Hematopoietic multipotent progenitor cell treated with erythropoietin and hydrocortisone succinate and interleukin-3 and kit ligand, for 6 days (in vitro differentiated cells): ENCODE measurements around the gene TRIM33.
"Not testable (repeated sequence)": the region's sequence is repeated elsewhere in the genome, so short reads cannot be mapped to it uniquely, and the experiment has no call there.

ENCODE experiments used
- DNase-seq: peaks from one replicate; pipeline ENCODE4 v3.0.0-alpha.2; 2015

TRIM33 gene

GRCh38 chr1:114510274-114511031 is 550 bp downstream of the TRIM33 start:
- DNase-seq = peak; percentile 82

DNA sequence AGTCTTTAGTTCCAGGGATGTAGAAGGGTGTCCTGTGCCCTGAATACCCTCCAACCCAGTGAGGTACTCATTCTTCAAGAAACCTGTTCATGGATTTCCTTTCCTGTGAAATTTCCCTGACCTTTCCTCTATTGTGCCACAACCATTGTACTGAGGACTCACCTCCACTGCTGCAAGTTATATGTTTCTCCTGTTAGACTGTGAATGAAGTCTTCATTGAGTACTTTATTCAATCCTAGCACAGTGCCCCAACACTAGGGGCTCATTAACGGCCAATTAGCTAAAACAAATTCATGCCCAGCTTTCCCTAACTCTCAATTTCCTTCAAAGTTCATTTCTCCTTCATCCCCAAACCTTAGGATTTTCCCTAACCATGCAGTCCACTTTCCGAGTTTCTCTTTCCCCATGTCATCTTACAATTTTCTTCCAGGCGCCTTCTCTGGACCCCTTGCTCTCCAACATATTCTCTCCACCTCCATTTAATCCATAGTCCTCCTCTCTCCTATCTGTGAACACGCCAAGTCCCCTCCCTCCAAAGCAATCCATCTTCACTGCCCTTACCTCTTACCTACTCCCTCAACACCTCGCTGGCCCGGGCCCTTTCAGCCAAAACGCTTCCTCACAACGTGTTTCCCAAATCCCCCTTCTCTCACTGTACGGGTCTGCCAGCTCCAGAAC is 1.3 kb downstream of the TRIM33 start:
- DNase-seq = no peak

GRCh38 chr1:114508386-114508898 is 2.6 kb downstream of the TRIM33 start:
- DNase-seq = no peak

DNA sequence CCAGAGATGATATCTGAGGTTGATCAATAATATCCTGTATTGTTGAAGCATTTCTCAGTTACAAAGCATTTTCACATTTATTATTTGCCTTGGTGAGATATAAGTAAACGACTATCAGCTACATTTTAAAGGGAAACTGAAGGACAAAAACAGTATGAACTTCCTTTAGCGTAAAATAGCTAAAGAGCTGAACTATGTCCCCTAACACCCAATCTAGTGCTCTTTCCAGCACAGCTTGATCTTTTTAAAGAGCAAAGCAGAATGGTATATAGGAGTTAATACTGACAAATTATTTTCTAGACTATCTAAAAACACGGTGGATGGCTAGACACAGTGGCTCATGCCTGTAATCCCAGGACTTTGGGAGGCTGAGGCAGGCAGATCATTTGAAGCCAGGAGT is 3.5 kb downstream of the TRIM33 start:
- no peak for DNase-seq

DNA sequence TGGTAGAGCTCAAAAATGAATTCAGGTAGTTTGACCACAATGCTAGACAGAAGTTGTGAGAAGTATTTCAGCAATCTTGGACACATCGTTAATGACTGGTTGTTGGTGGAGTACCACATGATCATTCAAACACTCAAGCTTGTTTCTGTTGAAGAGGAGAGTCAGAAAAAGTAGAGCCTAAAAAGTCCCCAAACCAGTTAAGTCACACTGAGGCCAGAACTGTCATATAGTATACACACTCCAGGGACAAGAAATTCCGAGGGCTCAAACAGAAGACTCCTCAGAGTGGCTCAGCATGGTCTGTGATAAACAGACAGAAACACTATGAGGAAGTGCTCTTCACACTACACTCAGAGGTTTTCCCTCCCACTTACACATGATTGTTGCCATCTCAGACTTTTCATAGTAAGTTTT is 5.8 kb downstream of the TRIM33 start:
- peak; percentile 61 for DNase-seq

- DNase-seq = no peak
Measured at GRCh38 chr1:114503916-114504422, 7.0 kb downstream of the TRIM33 start.

DNA sequence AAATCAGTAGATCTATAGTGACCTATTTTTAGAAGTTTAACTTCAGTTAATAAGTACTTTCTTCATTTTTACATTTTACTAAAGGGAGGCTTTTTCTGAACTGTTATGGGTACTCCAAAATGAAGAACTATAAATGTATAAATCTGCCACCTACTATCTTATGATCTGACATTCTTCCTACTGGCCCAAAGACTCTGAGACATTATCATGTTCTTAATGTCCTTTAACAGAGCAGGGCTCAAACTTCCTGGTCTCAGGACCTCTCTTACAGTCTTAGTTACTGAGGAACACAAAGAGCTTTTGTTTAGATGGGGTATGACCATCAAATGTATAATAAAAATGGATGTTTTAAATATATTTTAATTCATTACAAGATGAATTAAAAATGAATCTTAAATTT is 8.9 kb downstream of the TRIM33 start:
- DNase-seq = no peak

- no peak for DNase-seq
Measured at GRCh38 chr1:114499478-114499877, 11.5 kb downstream of the TRIM33 start.

DNA sequence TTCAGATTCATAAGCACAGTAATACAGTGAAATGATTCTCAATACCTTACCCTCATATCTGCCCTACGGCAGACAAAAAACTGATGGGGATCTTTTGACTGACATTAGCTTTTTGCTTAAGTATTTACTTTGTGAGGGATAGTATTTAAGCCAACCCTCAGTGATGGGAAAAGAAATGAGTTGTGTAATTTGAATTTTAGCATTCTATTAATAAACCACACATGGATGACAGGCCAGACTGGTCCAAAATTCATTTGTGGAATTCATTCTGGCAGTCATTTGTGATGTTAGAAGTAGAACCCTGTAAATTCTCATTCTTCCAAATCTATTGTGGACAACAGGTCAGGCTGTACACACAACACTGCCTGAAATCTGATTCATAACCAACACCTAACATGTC is 14.9 kb downstream of the TRIM33 start:
- no peak for DNase-seq

DNA sequence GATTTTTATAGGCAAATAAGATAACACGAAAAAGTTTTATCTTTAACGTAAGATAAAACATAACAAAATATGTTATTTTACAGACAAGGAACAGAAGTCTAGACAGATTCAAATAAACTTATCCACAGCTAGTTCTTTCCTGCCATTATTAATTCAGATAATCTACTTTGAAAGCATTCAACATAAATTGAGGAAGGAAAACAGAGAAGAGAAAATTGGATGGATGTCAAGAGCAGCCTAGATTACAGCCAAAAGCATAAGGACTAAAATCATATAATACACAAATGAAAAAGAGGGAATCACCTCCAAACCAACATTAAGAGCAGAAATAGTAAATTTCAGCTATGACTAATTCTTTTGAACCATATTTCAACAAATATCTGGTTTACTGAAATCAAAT is 15.5 kb downstream of the TRIM33 start:
- no peak for DNase-seq

DNA sequence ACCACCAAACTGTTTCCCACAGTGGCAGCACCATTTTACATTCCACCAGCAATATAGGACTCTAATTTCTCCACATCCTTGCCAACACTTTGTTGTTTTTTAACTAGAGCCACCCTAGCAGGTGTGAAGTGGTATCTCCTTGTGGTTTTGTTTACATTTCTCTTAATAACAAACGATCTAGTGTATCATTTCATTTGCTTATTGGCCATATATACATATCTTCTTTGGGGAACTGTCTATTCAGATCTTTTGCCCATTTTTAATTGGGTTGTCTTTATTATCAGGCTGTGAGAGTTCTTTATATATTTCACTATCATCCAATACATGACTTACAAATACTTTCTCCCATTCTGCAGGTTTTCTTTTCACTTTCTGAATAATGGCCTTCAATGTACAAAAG is 18.0 kb downstream of the TRIM33 start:
- DNase-seq = no peak

DNA sequence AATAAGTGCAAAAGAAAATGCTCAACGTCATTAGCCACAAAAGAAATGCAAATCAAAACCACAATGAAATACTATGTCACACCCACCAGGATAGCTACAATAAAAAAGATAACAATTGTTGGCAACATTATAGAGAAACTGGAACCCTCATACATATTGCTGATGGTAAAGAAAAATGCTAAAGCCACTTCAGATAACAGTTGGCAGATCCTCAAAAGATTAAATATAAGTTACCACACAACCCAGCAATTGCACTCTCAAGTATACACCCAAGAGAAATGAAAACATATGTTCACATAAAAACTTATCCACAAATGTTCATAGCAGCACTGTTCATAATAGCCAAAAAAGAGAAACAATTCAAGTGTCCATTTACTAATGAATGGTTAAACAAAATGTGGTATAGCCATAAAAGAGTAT is 20.7 kb downstream of the TRIM33 start:
- DNase-seq = peak; percentile 80

- no peak for DNase-seq
Measured at GRCh38 chr1:114488739-114489138, 22.3 kb downstream of the TRIM33 start.

DNA sequence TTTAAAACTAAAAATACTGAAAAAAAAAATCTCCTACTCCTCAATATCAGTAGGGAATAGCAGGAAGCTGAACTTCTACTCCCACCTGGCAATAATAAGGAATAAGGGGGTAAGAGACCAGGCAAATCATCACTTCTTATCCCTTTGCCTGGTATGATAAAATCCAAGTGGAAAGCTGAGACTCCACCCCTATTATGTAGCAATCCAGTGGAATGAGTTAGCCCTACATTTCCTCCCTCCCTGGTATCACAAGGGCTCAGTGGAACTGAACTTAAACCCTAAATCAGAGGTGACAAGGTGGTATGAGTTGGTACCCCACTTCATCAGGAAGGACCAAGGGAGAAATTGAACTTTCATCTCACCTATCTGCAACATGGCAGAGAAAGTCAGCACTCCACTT is 25.7 kb downstream of the TRIM33 start:
- no peak for DNase-seq

- DNase-seq = peak; percentile 48
Measured at GRCh38 chr1:114482585-114482984, 28.4 kb downstream of the TRIM33 start.

GRCh38 chr1:114479636-114480035 is 31.4 kb downstream of the TRIM33 start:
- not testable (repeated sequence) for DNase-seq

- no peak for DNase-seq
Measured at GRCh38 chr1:114479134-114479533, 31.9 kb downstream of the TRIM33 start.

DNA sequence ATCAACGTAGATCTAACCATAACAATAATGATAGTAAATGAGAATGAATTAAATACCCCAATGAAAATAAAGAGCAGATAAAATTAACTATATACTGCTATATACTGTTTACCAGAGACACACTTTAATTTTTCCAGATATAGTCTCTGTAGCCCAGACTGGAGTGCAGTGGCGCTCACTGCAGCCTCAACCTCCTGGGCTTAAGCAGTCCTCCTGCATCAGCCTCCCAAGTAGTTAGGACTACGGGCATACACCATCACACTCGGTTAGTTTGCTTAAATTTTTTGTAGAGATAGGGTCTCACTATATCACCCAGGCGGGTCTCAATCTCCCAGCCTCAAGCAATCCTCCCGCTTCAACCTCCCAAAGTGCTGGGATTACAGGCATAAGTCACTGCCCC is 37.2 kb downstream of the TRIM33 start:
- no peak for DNase-seq

DNA sequence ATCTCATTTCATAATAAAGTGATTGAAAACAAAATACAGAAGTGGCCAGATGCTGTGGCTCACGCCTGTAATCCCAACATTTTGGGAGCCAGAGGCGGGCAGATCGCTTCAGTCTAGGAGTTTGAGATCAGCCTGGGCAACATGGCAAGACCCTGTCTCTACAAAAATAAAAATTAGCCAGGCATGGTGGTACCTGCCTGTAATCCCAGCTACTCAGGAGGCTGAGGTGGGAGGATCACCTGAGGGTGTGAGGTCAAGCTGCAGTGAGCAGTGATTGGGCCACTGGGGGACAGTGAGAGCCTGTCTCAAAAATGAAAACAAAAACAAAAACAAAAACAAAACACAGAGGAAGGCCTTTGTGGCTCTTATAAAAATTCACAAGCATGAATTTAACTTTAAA is 38.6 kb downstream of the TRIM33 start:
- no peak for DNase-seq

DNA sequence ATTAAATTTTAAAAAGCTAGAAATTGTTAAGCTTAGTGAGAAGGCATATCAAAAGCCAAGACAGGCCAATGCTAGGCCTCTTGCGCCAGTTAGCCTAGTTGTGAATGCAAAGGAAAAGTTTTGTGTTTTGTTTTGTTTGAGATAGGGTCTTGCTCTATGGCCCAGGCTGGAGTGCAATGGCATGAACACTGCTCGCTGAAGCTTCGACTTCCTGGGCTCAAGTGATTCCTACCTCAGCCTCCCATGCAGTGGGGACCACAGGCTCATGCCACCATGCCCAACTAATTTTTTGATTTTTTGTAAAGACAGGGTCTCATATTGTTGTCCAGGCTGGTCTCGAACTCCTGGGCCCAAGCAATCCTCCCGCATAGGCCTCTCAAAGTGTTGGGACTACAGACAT is 40.3 kb downstream of the TRIM33 start:
- no peak for DNase-seq

DNA sequence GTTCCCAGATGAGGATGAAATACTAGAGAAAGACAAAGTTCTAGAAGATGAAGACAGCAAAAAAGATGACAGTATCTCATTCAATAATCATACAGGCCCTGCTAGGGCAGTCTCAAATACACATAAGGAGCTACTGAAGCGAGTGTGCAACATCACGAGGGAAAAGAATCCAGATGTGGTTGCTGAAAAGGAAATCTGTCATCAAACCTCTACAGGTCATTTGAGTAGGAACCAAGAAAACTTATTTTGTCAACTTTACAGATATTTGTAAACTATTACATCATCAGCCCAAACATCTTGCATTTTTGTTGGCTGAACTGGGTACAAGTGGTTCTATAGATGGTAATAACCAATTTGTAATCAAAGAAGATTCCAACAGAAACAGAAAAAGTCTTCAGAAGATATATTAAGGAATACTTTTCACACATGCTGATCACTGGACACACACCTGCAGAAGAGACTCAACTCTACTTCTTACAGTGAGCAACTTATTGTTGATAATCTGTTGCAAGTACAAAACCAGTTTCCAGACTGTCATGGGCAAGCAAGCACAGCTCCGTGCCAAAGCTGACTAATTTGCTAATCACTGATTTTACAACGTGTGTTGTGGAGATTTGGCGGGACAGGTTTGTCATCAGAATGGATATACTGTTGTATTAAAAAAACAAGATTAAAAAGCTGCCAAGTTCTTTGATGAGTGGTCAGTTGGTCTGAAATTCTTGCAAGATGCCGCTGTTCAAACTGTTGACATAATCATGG is 42.1 kb downstream of the TRIM33 start:
- no peak for DNase-seq

DNA sequence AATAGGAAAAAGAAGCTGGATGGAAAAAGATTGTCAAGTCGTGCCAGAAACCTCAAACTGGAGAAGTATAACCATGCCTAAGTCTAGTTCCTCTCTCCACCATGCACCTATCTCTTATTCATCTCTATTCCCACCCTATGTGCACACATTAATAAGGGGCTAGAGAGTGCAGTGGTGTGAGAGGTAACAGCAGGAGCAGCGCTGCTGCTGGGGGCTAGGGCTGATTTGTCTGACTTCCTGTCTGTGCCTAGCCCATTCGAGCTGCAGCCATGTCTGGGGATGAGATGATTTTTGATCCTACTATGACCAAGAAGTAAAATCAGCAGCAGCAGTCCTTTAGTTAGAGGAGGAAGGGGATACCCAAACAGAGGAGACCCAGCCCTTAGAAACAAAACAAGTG is 43.0 kb downstream of the TRIM33 start:
- no peak for DNase-seq

DNA sequence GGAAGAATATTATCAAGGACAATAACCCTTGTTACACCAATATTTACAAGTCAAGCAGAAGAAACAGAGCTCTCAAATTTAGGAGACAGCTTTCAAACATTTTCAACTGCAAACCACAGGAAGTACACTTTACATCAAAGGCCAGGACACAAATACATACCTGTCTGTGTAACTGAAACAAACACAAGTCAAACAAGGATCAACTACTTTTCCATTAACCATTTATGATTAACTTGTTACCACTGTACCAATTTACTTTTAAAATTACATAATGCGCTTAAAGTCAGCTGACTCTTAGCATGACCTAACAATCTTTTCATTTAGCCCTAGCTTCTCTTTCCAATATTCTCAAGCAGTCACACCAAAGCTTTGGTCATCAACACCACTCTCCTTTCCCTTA is 43.5 kb downstream of the TRIM33 start:
- no peak for DNase-seq
